Measurements from ENCODE around the gene FOXG1. TPM values are rescaled to one million over a fixed set of nuclear protein-coding genes. Genes with fewer than 3 reads are reported as not detected.

The FOXG1 gene
- total and polyA plus RNA-seq, 8 donors = 0.03 to 0.11 (median 0.05) TPM; not detected in 5

- intact Hi-C loops (cut with DNase I) = no loop called here
- ATAC-seq (no peak), DNase-seq (no peak)
- no peak for TF ChIP-seq CTCF (IDR thresholded peaks at IDR 0.05)
- no peaks in the 10 kb centered on the region for H3K9me3 ChIP-seq
- no peaks in the 10 kb centered on the region for H3K36me3 ChIP-seq
- H3K27me3 ChIP-seq = peaks cover 89 to 100% of the 10 kb centered on the region in 2 donors
- H3K4me1 ChIP-seq = no peaks in the 10 kb centered on the region
- no peak overlapping the region for H3K27ac ChIP-seq
- no peak overlapping the region for H3K4me3 ChIP-seq
These were observed 11.0 kb downstream of the FOXG1 start for GRCh38 chr14:28777471-28778137.

GRCh38 chr14:28778138-28779117 lies 11.8 kb downstream of the FOXG1 start:
- DNase-seq = no peak
- no peak for ATAC-seq
- H3K36me3 ChIP-seq = no peaks in the 10 kb centered on the region
- H3K27ac ChIP-seq = no peak overlapping the region
- H3K27me3 ChIP-seq = peaks cover 88 to 100% of the 10 kb centered on the region in 2 donors
- no peak overlapping the region for H3K4me3 ChIP-seq
- no peak for TF ChIP-seq CTCF (IDR thresholded peaks at IDR 0.05)
- H3K9me3 ChIP-seq = no peaks in the 10 kb centered on the region
- H3K4me1 ChIP-seq = no peaks in the 10 kb centered on the region
- intact Hi-C loops (cut with DNase I) = no loop called here

GRCh38 chr14:28779456-28779855 lies 12.9 kb downstream of the FOXG1 start:
- Histone ChIP-seq H3K36me3 (no peaks in the 10 kb centered on the region), H3K27ac (no peak overlapping the region), H3K4me1 (no peaks in the 10 kb centered on the region), H3K9me3 (no peaks in the 10 kb centered on the region), H3K4me3 (no peak overlapping the region), H3K27me3 (peaks cover 88 to 100% of the 10 kb centered on the region in 2 donors)
- TF ChIP-seq CTCF (IDR thresholded peaks at IDR 0.05) = no peak
- DNase-seq = no peak
- ATAC-seq = no peak
- intact Hi-C loops (cut with DNase I) = no loop called here

- Histone ChIP-seq H3K27me3 (peaks cover 86 to 100% of the 10 kb centered on the region in 2 donors), H3K4me1 (peaks cover 3 to 6% of the 10 kb centered on the region in 2 donors), H3K9me3 (no peaks in the 10 kb centered on the region), H3K36me3 (no peaks in the 10 kb centered on the region), H3K4me3 (no peak overlapping the region), H3K27ac (no peak overlapping the region)
- DNase-seq (no peak), ATAC-seq (no peak)
- no peak for TF ChIP-seq CTCF (IDR thresholded peaks at IDR 0.05)
- intact Hi-C loops (cut with DNase I) = no loop called here
These were observed 14.5 kb downstream of the FOXG1 start for GRCh38 chr14:28780843-28781820.
